Fibroblast of pulmonary artery (primary cell): ENCODE measurements around the gene ENAH.
"Not testable (repeated sequence)": the region's sequence is repeated elsewhere in the genome, so short reads cannot be mapped to it uniquely, and the experiment has no call there.

Experiments used
- DNase-seq: peaks from one replicate; pipeline ENCODE4 v3.0.0-alpha.2; 2010; ENCODE audit warnings: low read depth
- H3K4me3 ChIP-seq: replicated peaks from 2 replicates; pipeline ENCODE4 v1.5.1; 2011; ENCODE audit warnings: low read depth, mild to moderate bottlenecking, control low read depth, low read length, moderate library complexity
- TF ChIP-seq, protein P1 (sequence below): IDR thresholded peaks from 2 replicates; pipeline ENCODE4 v1.5.1; 2011; ENCODE audit warnings: mild to moderate bottlenecking, control low read depth, low read length, inconsistent platforms; ENCODE audit errors: missing control alignments

ENAH gene

GRCh38 chr1:225644666-225645065 is 8.3 kb downstream of the ENAH start:
- DNase-seq, result no peak
- TF ChIP-seq, protein P1, sequence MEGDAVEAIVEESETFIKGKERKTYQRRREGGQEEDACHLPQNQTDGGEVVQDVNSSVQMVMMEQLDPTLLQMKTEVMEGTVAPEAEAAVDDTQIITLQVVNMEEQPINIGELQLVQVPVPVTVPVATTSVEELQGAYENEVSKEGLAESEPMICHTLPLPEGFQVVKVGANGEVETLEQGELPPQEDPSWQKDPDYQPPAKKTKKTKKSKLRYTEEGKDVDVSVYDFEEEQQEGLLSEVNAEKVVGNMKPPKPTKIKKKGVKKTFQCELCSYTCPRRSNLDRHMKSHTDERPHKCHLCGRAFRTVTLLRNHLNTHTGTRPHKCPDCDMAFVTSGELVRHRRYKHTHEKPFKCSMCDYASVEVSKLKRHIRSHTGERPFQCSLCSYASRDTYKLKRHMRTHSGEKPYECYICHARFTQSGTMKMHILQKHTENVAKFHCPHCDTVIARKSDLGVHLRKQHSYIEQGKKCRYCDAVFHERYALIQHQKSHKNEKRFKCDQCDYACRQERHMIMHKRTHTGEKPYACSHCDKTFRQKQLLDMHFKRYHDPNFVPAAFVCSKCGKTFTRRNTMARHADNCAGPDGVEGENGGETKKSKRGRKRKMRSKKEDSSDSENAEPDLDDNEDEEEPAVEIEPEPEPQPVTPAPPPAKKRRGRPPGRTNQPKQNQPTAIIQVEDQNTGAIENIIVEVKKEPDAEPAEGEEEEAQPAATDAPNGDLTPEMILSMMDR, result no peak
- no peak overlapping the region for H3K4me3 ChIP-seq

DNA sequence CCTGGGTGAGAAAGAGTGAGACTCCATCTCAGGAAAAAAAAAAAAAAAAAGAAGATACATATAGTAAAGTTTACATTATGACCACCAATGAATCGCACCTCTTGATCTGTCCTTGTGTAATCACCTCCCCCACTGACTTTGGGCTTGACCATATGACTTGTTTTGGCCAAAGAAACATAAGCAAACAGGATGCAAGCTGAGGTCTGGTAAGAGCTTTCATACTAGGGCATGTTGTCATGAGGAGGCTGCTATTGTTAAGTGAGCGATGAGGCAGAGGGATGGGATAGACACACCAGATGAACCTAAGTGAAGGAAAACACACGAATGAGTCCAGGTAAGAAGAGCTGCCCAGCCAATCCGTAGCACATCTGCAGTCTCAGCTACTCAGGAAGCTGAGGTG is 10.7 kb downstream of the ENAH start:
- H3K4me3 ChIP-seq, result no peak overlapping the region
- TF ChIP-seq, protein P1, result no peak
- peak; percentile 59 for DNase-seq

DNA sequence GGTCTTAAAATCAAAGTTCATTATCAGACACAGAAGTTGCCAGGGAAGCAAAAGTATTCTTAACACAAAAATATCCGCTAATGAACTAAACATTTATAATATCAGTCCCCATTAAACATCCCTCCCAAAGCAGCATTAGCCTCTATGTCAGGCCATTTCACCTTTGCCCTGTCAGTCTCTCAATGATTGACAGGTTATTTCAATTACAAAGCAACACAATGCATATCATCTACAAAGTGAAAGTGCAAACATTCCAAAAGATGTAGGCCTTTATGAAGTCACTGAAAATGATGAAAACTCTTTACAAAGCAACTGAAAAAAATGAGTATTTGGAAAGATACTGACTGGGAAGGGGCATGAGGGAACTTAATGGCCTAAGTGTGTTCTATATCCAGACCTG is 14.1 kb downstream of the ENAH start:
- TF ChIP-seq, protein P1, result no peak
- H3K4me3 ChIP-seq, result no peak overlapping the region
- no peak for DNase-seq

DNA sequence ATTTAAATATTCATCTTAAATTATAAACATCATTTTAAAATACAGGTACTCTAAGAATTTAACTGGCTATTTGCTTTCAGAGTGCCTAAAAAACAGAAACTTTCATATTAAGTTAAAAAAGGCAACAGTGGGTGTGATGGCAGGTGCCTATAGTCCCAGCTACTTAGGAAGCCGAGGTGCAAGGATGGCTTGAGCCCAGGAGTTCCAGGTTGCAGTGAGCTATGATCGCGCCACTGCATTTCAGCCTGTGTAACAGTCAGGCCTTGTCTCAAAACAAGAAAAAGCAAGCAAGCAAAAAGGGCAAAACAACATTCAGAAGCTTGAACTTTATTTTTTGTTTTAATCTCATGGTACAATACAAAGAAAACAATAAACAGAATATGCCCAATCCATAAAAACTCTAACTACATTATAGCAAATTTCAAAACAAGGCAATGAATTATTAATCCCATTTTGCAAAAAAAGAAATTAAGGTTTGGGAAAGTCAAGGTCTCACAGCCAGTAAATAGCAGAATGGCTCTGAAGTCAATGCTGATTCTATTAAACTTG is 15.2 kb downstream of the ENAH start:
- DNase-seq, result no peak
- H3K4me3 ChIP-seq, result no peak overlapping the region
- TF ChIP-seq, protein P1, result no peak

GRCh38 chr1:225636992-225637391 is 15.9 kb downstream of the ENAH start:
- H3K4me3 ChIP-seq, DNase-seq: not testable (repeated sequence)

DNA sequence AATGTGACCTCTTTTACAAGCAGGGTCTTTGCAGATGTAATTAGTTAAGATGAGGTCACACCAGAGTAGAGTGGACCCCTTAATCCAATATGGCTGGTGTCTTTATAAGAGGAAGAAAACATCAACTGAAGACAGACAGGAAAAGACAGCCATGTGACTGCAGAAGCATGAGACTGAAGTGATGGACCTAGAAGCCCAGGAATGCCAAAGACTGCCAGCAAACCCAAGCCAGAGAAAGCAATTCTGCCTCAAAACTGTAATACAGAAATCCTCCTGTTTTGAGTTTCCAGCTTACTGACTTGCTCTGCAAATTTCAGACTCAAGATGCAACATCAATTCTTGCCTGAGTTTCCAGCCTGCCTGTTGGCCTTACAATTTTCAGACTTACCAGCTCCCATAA is 17.3 kb downstream of the ENAH start:
- peak; percentile 38 for DNase-seq
- no peak overlapping the region for H3K4me3 ChIP-seq
- TF ChIP-seq, protein P1, result no peak

GRCh38 chr1:225632836-225633235 is 20.1 kb downstream of the ENAH start:
- DNase-seq, H3K4me3 ChIP-seq: not testable (repeated sequence)

DNA sequence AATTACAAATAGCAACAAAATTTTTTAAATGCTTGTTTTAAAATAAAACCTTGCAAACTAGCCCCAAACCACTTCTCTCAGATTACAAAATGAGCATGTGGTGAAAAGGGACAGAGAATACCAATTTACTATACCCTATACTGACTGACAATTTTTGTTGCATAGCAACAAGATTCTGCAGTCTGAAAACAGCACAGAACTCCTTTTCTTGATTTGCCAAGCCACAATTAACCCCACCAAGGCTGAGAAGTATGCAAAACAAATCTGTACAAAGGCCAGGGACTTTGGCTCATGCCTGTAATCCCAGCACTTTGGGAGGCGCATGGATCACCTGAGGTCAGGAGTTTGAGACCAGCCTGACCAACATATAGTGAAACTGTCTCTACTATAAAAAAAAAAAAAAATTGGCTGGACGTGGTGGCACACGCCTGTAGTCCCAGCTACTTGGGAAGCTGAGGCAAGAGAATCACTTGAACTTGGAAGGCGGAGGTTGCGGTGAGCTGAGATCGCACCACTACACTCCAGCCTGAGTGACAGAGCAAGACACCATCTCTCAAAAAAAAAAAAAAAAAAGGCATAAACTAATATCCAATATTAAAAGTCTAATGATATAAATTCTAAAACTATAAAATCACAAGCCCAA is 21.8 kb downstream of the ENAH start:
- H3K4me3 ChIP-seq, result no peak overlapping the region
- TF ChIP-seq, protein P1, result no peak
- peak; percentile 36 for DNase-seq
